PFSK-1 (cell line): ENCODE results near the gene SPIB.
A peak's percentile ranks its signal among the peaks of the same experiment; 100 is the strongest.

ENCODE experiments used
- POLR2AphosphoS5 ChIP-seq: IDR thresholded peaks from 2 replicates; pipeline ENCODE4 v1.6.1; 2012; ENCODE audit warnings: low read depth, mild to moderate bottlenecking, control low read depth, low read length, moderate library complexity
- SIN3A ChIP-seq: IDR thresholded peaks from 2 replicates; pipeline ENCODE4 v1.6.1; 2012; ENCODE audit warnings: mild to moderate bottlenecking, low read length, moderate library complexity, borderline replicate concordance; ENCODE audit not compliant: insufficient read depth
- TAF1 ChIP-seq: IDR thresholded peaks from 2 replicates; pipeline ENCODE4 v1.6.1; 2012; ENCODE audit warnings: low read length, control low read depth, borderline replicate concordance; ENCODE audit not compliant: insufficient read depth
- TF ChIP-seq, protein P1 (sequence below), 2 experiments: IDR thresholded peaks; 2 replicates each; pipeline versions ENCODE4 v1.6.1 to v1.8.0; 2011 to 2012; ENCODE audit warnings: low read depth in 2 of 2, low read length in 2 of 2, control low read depth in 1 of 2, inconsistent platforms in 1 of 2, mild to moderate bottlenecking in 1 of 2, moderate library complexity in 1 of 2; ENCODE audit not compliant: insufficient read depth in 1 of 2

DNA sequence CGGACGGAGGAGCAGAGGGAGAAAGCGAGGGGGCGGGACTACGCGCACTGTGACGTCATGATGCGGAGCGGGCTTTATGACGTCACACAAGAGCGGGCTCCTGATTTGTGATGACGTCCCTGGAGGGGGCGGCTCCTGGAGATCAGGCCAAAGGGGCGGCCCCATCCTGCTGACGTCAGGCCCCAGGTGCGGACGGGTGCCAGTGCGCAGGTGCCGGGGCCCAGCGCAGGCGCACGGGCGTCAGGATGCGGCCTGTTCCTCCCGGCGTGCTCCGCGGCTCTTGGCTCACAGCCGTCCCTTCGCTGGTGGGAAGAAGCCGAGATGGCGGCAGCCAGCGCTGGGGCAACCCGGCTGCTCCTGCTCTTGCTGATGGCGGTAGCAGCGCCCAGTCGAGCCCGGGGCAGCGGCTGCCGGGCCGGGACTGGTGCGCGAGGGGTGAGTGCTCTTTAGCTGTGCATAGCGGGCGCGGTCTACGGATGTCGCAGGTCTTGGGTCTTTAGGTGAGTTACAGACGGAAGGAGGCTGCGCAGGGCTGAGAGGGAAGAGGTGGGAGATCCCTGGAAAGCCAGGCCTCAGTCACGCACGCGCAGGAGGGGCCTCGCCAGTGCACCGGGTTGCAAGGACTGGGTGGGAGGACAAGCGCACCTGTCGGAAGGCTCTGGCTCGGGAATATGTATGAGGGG lies 57.6 kb downstream of the SPIB start, which contains the start of the genes EMC10 and GARIN5A:
- TF ChIP-seq, protein P1, sequence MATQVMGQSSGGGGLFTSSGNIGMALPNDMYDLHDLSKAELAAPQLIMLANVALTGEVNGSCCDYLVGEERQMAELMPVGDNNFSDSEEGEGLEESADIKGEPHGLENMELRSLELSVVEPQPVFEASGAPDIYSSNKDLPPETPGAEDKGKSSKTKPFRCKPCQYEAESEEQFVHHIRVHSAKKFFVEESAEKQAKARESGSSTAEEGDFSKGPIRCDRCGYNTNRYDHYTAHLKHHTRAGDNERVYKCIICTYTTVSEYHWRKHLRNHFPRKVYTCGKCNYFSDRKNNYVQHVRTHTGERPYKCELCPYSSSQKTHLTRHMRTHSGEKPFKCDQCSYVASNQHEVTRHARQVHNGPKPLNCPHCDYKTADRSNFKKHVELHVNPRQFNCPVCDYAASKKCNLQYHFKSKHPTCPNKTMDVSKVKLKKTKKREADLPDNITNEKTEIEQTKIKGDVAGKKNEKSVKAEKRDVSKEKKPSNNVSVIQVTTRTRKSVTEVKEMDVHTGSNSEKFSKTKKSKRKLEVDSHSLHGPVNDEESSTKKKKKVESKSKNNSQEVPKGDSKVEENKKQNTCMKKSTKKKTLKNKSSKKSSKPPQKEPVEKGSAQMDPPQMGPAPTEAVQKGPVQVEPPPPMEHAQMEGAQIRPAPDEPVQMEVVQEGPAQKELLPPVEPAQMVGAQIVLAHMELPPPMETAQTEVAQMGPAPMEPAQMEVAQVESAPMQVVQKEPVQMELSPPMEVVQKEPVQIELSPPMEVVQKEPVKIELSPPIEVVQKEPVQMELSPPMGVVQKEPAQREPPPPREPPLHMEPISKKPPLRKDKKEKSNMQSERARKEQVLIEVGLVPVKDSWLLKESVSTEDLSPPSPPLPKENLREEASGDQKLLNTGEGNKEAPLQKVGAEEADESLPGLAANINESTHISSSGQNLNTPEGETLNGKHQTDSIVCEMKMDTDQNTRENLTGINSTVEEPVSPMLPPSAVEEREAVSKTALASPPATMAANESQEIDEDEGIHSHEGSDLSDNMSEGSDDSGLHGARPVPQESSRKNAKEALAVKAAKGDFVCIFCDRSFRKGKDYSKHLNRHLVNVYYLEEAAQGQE (IDR thresholded peaks at IDR 0.05; ENCODE audit: insufficient read depth in 1 of 2, low read depth in 2 of 2, low read length in 2 of 2): 0 out of 4 replicates have a peak, but pooled peaks of 1 of the 2 experiments have one; percentile 25
- TF ChIP-seq POLR2AphosphoS5 (peak; percentile 79), SIN3A (no peak; the same call in 1 of the 2 replicates), TAF1 (peak; percentile 71; the same call in 1 of the 2 replicates)
